ENCODE measurements around the gene SMAD7.

Gene SMAD7

GRCh38 chr18:48975120-48975816, 24.5 kb upstream of the SMAD7 start:
- TF ChIP-seq CTCF (IDR thresholded peaks at IDR 0.05; ENCODE audit: insufficient read depth, missing control alignments), result no peak
- no peak for DNase-seq (ENCODE audit: insufficient read length, low spot score)
- FAIRE-seq, result no peak

- FAIRE-seq (no peak), DNase-seq (ENCODE audit: insufficient read length, low spot score) (no peak)
- no peak for TF ChIP-seq CTCF (IDR thresholded peaks at IDR 0.05; ENCODE audit: insufficient read depth, missing control alignments)
Measured at GRCh38 chr18:48974304-48975119, 23.7 kb upstream of the SMAD7 start.

GRCh38 chr18:48973731-48974130, 23.0 kb upstream of the SMAD7 start:
- FAIRE-seq (no peak), DNase-seq (ENCODE audit: insufficient read length, low spot score) (no peak)
- no peak for TF ChIP-seq CTCF (IDR thresholded peaks at IDR 0.05; ENCODE audit: insufficient read depth, missing control alignments)

- FAIRE-seq (no peak), DNase-seq (ENCODE audit: insufficient read length, low spot score) (no peak)
Measured at GRCh38 chr18:48968412-48969215, 17.8 kb upstream of the SMAD7 start.

GRCh38 chr18:48967545-48967944, 16.8 kb upstream of the SMAD7 start:
- FAIRE-seq (no peak), DNase-seq (ENCODE audit: insufficient read length, low spot score) (no peak)
- no peak for TF ChIP-seq CTCF (IDR thresholded peaks at IDR 0.05; ENCODE audit: insufficient read depth, missing control alignments)

More at GRCh38 chr18:48968412-48969215, 17.8 kb upstream of the SMAD7 start:
- no peak for TF ChIP-seq CTCF (IDR thresholded peaks at IDR 0.05; ENCODE audit: insufficient read depth, missing control alignments)

- FAIRE-seq (no peak), DNase-seq (ENCODE audit: insufficient read length, low spot score) (no peak)
- TF ChIP-seq CTCF (IDR thresholded peaks at IDR 0.05; ENCODE audit: insufficient read depth, missing control alignments), result no peak
Measured at GRCh38 chr18:48966523-48966922, 15.8 kb upstream of the SMAD7 start.

Measured in D721Med (cell line).